ENCODE measurements around the gene EYA2.

DNA sequence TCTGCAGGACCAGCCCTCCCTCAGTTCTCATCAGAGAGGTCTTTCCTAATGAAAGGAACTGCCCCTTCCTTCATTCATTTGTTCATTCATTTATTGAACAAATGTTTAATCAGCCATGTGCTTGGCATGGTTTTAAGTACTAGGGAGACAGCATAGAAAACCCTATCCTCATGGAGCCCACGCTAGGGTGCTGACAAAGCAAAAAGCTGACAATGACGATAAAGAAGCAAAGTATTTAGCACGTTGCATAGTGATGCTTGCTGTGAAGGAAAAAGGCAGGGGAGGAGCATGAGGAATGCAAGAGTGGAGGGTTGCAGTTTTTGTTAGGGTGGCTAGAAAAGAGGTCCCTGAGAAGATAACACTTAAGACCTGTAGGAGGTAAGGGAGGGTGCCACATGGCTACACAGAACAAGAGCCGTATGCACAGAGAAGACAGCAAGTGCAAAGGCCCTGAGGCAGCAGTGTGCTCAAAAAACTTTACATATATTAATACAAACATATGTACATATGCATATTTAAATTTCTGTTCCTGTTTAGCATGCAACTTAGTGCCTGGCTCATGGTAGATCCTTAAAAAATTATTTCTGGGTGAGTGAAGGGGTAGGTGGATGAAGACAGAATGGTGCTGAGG is 98.9 kb downstream of the EYA2 start:
- TF ChIP-seq EZH2 (IDR thresholded peaks at IDR 0.05) (no peak), POLR2AphosphoS5 (IDR thresholded peaks at IDR 0.05; ENCODE audit: borderline replicate concordance, low read depth, low read length) (no peak), FOXP2 (optimal IDR thresholded peaks at IDR 0.05; ENCODE audit: control extremely low read depth, extremely low read length, insufficient read depth) (no peak)

Data from SK-N-MC (cell line).